Smooth muscle cell (in vitro differentiated cells): ENCODE measurements around the gene AGPAT2. TPM values are rescaled to one million over a fixed set of nuclear protein-coding genes. Genes with fewer than 3 reads are reported as not detected.

ENCODE experiments used
- DNase-seq: peaks from one replicate; lab custom pipeline; 2025; ENCODE audit not compliant: unreplicated experiment; lab: John Stamatoyannopoulos, UW
- H2AFZ ChIP-seq: fragments of 200-600 bp; sonication (generic); 2 replicates; pipeline ENCODE4 v1.6.0; 2016; ENCODE audit warnings: antibody characterized with exemption, low read depth, mild to moderate bottlenecking
- H3F3A ChIP-seq: fragments of 200-600 bp; sonication (generic); 2 replicates; pipeline ENCODE4 v1.6.0; 2017; ENCODE audit warnings: antibody characterized with exemption, low read depth
- H3K27ac ChIP-seq: fragments of 200-600 bp; sonication (generic); 2 replicates; pipeline ENCODE4 v1.5.1; 2016; ENCODE audit warnings: low read depth, mild to moderate bottlenecking
- H3K27me3 ChIP-seq: fragments of 200-600 bp; sonication (generic); 2 replicates; pipeline ENCODE4 v1.6.1; 2016; ENCODE audit warnings: low read depth, mild to moderate bottlenecking
- H3K36me3 ChIP-seq: fragments of 200-600 bp; sonication (generic); 2 replicates; pipeline ENCODE4 v1.5.1; 2016; ENCODE audit warnings: low read depth
- H3K4me1 ChIP-seq: fragments of 200-600 bp; sonication (generic); 2 replicates; pipeline ENCODE4 v1.5.1; 2016; ENCODE audit warnings: low read depth
- H3K4me2 ChIP-seq: fragments of 200-600 bp; sonication (generic); 2 replicates; pipeline ENCODE4 v1.6.0; 2016; ENCODE audit warnings: mild to moderate bottlenecking
- H3K4me3 ChIP-seq: fragments of 200-600 bp; sonication (generic); 2 replicates; pipeline ENCODE4 v1.5.1; 2016; ENCODE audit warnings: mild to moderate bottlenecking
- H3K79me2 ChIP-seq: fragments of 200-600 bp; sonication (generic); 2 replicates; pipeline ENCODE4 v1.6.0; 2016; ENCODE audit warnings: low read depth, mild to moderate bottlenecking
- H3K9ac ChIP-seq: fragments of 200-600 bp; sonication (generic); 2 replicates; pipeline ENCODE4 v1.6.0; 2016; ENCODE audit warnings: low read depth
- H3K9me3 ChIP-seq: fragments of 200-600 bp; sonication (generic); replicated peaks from 2 replicates; pipeline ENCODE4 v1.5.1; 2016; ENCODE audit warnings: low read depth
- H4K20me1 ChIP-seq: fragments of 200-600 bp; sonication (generic); 2 replicates; pipeline ENCODE4 v1.6.0; 2016; ENCODE audit warnings: low read depth
- CTCF ChIP-seq: fragments of 200-600 bp; sonication (generic); IDR thresholded peaks from 2 replicates; pipeline ENCODE4 v1.5.1; 2017; ENCODE audit warnings: borderline replicate concordance, mild to moderate bottlenecking, antibody characterized with exemption; ENCODE audit not compliant: insufficient read depth, poor library complexity, severe bottlenecking
- WGBS: methylation state at CpG from one replicate; pipeline ENCODE4 v1.1.7; 2016; ENCODE audit warnings: low lambda C conversion rate; 5-methylcytosine and 5-hydroxymethylcytosine counted together
- polyA plus RNA-seq: library from polyadenylated mRNA; unstranded; fragments of >200 nt; fragmentation: Nextera tagmentation; extraction: Ambion mirVana; gene quantifications from 2 replicates; pipeline ENCODE4 v1.2.1, GENCODE V29; 2016
- total RNA-seq: library from RNA; depleted of rRNA; stranded (reverse); fragments of >200 nt; gene quantifications from 2 replicates; pipeline ENCODE4 v1.2.3, GENCODE V29; 2014

Gene AGPAT2
- total and polyA plus RNA-seq, 2 experiments from 2014 or later: 42.9 to 105 TPM

GRCh38 chr9:136695955-136696354 lies 8.7 kb upstream of the AGPAT2 start:
- Histone ChIP-seq H3F3A (no peaks in the 10 kb centered on the region), H3K36me3 (no peaks in the 10 kb centered on the region), H3K4me3 (no peak overlapping the region), H2AFZ (no peak overlapping the region), H3K27ac (no peak overlapping the region), H3K27me3 (no peaks in the 10 kb centered on the region), H3K9ac (no peak overlapping the region), H3K79me2 (no peaks in the 10 kb centered on the region), H4K20me1 (no peaks in the 10 kb centered on the region), H3K4me2 (no peak overlapping the region), H3K9me3 (no peaks in the 10 kb centered on the region), H3K4me1 (no peaks in the 10 kb centered on the region)
- TF ChIP-seq CTCF: no peak
- DNase-seq: no peak
- WGBS: 94% methylated on average over 23 of the region's 23 CpGs

- no peaks in the 10 kb centered on the region for H4K20me1 ChIP-seq
- no peaks in the 10 kb centered on the region for H3K9me3 ChIP-seq
- TF ChIP-seq CTCF: no peak
- no peak overlapping the region for H3K9ac ChIP-seq
- no peaks in the 10 kb centered on the region for H3K79me2 ChIP-seq
- no peak overlapping the region for H3K4me2 ChIP-seq
- no peaks in the 10 kb centered on the region for H3F3A ChIP-seq
- no peak overlapping the region for H3K27ac ChIP-seq
- H3K4me3 ChIP-seq: no peak overlapping the region
- no peaks in the 10 kb centered on the region for H3K27me3 ChIP-seq
- no peaks in the 10 kb centered on the region for H3K4me1 ChIP-seq
- no peak overlapping the region for H2AFZ ChIP-seq
- no peaks in the 10 kb centered on the region for H3K36me3 ChIP-seq
- WGBS: 91% methylated on average over 10 of the region's 10 CpGs
- no peak for DNase-seq
Observed at GRCh38 chr9:136695435-136695895, 8.2 kb upstream of the AGPAT2 start.

- no peak for TF ChIP-seq CTCF
- no peaks in the 10 kb centered on the region for H3F3A ChIP-seq
- no peak overlapping the region for H3K27ac ChIP-seq
- no peak overlapping the region for H3K4me3 ChIP-seq
- no peaks in the 10 kb centered on the region for H3K27me3 ChIP-seq
- 92% methylated on average over 11 of the region's 11 CpGs for WGBS
- no peaks in the 10 kb centered on the region for H3K36me3 ChIP-seq
- no peaks in the 10 kb centered on the region for H4K20me1 ChIP-seq
- H3K79me2 ChIP-seq: no peaks in the 10 kb centered on the region
- no peak for DNase-seq
- H3K9ac ChIP-seq: no peak overlapping the region
- H3K9me3 ChIP-seq: no peaks in the 10 kb centered on the region
- H3K4me1 ChIP-seq: no peaks in the 10 kb centered on the region
- H3K4me2 ChIP-seq: no peak overlapping the region
- no peak overlapping the region for H2AFZ ChIP-seq
Observed at GRCh38 chr9:136694872-136695247, 7.6 kb upstream of the AGPAT2 start.

- no peak overlapping the region for H2AFZ ChIP-seq
- H3K9ac ChIP-seq: no peak overlapping the region
- no peaks in the 10 kb centered on the region for H3F3A ChIP-seq
- H3K27me3 ChIP-seq: no peaks in the 10 kb centered on the region
- peak overlapping the region; percentile 64 for H3K27ac ChIP-seq
- TF ChIP-seq CTCF: peak; percentile 63
- no peaks in the 10 kb centered on the region for H4K20me1 ChIP-seq
- no peak for DNase-seq
- H3K36me3 ChIP-seq: no peaks in the 10 kb centered on the region
- WGBS: 54% methylated on average over 26 of the region's 32 CpGs
- no peak overlapping the region for H3K4me3 ChIP-seq
- H3K9me3 ChIP-seq: no peaks in the 10 kb centered on the region
- H3K4me2 ChIP-seq: no peak overlapping the region
- no peaks in the 10 kb centered on the region for H3K4me1 ChIP-seq
- H3K79me2 ChIP-seq: no peaks in the 10 kb centered on the region
Observed at GRCh38 chr9:136694163-136694871, 7.1 kb upstream of the AGPAT2 start.
